GM21447 (cell line): Measurements from ENCODE around the gene DGCR6L.
A peak's percentile ranks its signal among the peaks of the same experiment; 100 is the strongest.
"Not testable (repeated sequence)": the region's sequence is repeated elsewhere in the genome, so short reads cannot be mapped to it uniquely, and the experiment has no call there.

Experiments
- ATAC-seq: cut with Tn5 transposase; IDR thresholded peaks from one replicate; pipeline ENCODE4 v1.9.1; 2021; ENCODE audit not compliant: unreplicated experiment

DGCR6L gene

GRCh38 chr22:20319745-20320658 lies at the start of gene DGCR6L:
Gene DGCR6L, minus strand, starts transcription at chr22:20320060. Its CDS starts 72 bp downstream, at chr22:20319988.
- peak; percentile 56 for ATAC-seq

- ATAC-seq = not testable (repeated sequence)
These were observed 49.0 kb upstream of the DGCR6L start for GRCh38 chr22:20368875-20369274.

GRCh38 chr22:20366841-20367240 lies 47.0 kb upstream of the DGCR6L start:
- not testable (repeated sequence) for ATAC-seq

- not testable (repeated sequence) for ATAC-seq
These were observed 44.7 kb upstream of the DGCR6L start for GRCh38 chr22:20364335-20365260.

GRCh38 chr22:20362403-20362802 lies 42.5 kb upstream of the DGCR6L start:
- not testable (repeated sequence) for ATAC-seq

GRCh38 chr22:20361752-20362229 lies 41.9 kb upstream of the DGCR6L start:
- not testable (repeated sequence) for ATAC-seq

- ATAC-seq = not testable (repeated sequence)
These were observed 41.2 kb upstream of the DGCR6L start for GRCh38 chr22:20360866-20361751.

GRCh38 chr22:20360261-20360660 lies 40.4 kb upstream of the DGCR6L start:
- not testable (repeated sequence) for ATAC-seq

GRCh38 chr22:20358503-20359239 lies 38.8 kb upstream of the DGCR6L start:
- not testable (repeated sequence) for ATAC-seq

- ATAC-seq = not testable (repeated sequence)
These were observed 38.1 kb upstream of the DGCR6L start for GRCh38 chr22:20357967-20358366.

GRCh38 chr22:20356906-20357305 lies 37.0 kb upstream of the DGCR6L start:
- ATAC-seq = not testable (repeated sequence)

GRCh38 chr22:20355939-20356636 lies 36.2 kb upstream of the DGCR6L start:
- ATAC-seq = not testable (repeated sequence)

GRCh38 chr22:20354238-20354975 lies 34.5 kb upstream of the DGCR6L start:
- ATAC-seq = no peak

GRCh38 chr22:20352536-20352935 lies 32.7 kb upstream of the DGCR6L start:
- not testable (repeated sequence) for ATAC-seq

- ATAC-seq = not testable (repeated sequence)
These were observed 26.7 kb upstream of the DGCR6L start for GRCh38 chr22:20346553-20346952.

- not testable (repeated sequence) for ATAC-seq
These were observed 18.4 kb upstream of the DGCR6L start for GRCh38 chr22:20338291-20338690.

- not testable (repeated sequence) for ATAC-seq
These were observed 17.9 kb upstream of the DGCR6L start for GRCh38 chr22:20337807-20338206.

GRCh38 chr22:20336561-20336960 lies 16.7 kb upstream of the DGCR6L start:
- not testable (repeated sequence) for ATAC-seq
